8988T (cell line): ENCODE results near the gene MPL.
A peak's percentile ranks its signal among the peaks of the same experiment; 100 is the strongest.
"Not testable (repeated sequence)": the region's sequence is repeated elsewhere in the genome, so short reads cannot be mapped to it uniquely, and the experiment has no call there.

ENCODE experiments used
- DNase-seq: peaks from one replicate; pipeline ENCODE4 v3.0.0; 2011

MPL gene

DNA sequence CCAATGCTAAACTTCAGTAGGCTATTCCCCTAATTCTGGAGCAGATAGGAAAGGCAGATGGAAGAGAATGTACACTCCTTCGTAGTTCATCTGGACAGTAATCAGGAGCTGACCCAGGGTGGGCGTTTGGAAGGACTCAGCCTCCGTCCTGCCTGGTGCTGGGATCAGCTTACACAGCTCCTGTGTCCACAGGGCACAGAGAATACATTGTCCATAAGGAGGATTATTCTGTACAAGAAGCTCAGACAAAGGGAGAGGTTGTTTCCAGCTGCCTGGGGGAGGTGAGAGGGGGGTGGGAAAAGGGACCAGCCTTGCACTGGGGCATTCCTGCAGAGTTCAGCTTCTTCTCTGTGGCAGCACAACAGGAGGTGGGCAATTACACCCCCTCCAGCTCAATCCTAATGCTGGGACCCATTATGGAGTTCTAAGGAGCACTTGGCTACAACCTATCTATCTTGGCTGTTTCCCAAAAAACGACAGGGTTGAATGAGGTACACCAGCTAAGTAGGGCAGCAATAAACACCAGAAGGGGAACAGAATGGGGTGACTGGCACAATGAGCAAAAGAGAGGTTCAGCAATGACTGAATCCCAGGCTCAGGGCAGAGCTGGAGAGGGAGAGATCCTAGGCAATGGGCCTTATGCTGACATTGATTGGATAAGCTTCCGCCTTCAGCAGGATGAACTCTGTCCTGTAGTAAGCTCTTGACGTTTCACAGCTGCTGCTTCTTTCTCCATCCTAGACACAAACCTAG lies 44.6 kb downstream of the MPL start:
- DNase-seq: no peak

DNA sequence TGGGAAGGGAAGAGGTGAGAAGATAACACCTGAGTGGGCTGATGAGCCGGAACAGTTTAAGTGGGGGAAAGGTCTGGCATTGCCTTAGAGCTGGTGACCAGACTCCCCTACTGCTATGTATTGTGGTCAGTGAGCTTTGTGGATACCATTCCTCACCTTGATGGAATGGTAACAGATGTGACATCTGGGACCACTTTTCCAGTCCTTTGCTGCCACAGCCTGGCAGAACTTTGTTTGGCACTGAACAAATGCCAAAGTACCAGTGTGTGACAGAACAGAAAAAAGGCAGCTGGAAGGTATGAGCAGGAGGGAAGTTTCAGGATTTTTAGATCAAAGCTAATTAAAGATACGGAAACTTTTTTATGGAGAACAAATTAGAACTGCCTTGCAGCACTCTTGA lies 45.8 kb downstream of the MPL start:
- DNase-seq: no peak

DNA sequence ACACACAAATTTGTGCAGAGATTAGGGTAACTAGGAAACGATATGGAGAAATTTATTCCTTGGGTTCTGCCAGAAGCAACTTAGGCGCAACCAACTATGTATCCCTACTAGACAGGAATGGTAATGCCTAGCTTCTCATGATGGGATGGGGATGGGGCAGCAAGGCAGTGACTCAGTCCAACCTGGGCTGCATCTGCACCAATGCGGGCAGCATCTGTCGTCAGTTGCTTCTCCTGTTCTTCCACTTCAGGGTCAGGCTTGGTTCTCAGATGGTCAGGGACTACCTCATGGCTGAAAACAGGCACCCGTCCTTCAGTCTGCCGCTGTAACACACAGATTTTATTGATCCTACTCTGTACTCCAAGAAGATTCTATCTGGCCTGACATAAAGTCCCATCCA lies 49.1 kb downstream of the MPL start:
- DNase-seq: no peak

DNA sequence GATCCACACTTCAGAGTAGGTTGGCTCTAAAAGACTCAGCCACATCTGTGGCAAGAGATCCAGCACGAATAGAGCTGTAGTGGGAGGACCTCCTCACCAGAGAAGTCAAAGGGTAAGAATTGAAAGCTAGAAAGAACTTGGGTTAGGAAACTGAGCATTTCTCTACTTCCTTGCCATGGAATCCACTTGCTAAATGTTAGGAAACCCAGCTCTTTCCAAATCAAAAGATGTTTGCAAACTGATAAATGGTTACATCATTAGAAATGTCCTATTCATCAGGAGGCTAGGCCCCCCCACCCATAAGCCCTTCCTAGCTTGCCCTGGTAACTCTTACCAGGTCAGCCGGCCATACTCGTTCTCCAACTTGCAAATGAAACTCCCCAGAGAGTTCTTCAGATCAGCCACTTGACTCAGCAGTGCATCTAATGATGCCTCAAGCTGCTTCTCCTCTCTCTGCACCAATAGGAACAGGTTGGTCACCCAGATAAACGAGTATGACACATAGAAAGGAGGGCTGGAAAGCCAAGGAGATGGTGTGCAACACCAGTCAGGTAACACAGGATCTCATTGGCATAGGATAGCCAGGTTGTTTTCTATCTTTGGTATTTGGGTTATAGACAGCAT lies 50.5 kb downstream of the MPL start:
- DNase-seq: no peak

DNA sequence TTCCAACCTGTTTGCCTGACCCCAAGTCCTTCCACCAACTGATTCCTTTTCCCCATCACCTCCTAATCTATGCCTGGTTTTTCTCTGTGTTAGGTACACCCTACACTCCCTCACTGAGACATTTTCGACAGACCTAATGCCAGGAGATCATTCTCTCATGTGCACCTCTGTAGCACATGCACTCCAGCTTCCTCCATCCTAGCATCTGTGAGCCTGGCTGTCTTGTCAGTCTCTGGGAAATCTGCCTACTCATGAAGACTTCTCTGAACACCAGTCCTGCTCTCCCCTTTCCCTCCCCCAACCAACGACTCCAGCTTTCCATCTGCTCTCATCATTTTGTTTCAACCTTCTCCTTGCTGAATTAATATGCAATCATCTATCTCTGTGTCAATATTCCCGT lies 51.0 kb downstream of the MPL start:
- DNase-seq: no peak

DNA sequence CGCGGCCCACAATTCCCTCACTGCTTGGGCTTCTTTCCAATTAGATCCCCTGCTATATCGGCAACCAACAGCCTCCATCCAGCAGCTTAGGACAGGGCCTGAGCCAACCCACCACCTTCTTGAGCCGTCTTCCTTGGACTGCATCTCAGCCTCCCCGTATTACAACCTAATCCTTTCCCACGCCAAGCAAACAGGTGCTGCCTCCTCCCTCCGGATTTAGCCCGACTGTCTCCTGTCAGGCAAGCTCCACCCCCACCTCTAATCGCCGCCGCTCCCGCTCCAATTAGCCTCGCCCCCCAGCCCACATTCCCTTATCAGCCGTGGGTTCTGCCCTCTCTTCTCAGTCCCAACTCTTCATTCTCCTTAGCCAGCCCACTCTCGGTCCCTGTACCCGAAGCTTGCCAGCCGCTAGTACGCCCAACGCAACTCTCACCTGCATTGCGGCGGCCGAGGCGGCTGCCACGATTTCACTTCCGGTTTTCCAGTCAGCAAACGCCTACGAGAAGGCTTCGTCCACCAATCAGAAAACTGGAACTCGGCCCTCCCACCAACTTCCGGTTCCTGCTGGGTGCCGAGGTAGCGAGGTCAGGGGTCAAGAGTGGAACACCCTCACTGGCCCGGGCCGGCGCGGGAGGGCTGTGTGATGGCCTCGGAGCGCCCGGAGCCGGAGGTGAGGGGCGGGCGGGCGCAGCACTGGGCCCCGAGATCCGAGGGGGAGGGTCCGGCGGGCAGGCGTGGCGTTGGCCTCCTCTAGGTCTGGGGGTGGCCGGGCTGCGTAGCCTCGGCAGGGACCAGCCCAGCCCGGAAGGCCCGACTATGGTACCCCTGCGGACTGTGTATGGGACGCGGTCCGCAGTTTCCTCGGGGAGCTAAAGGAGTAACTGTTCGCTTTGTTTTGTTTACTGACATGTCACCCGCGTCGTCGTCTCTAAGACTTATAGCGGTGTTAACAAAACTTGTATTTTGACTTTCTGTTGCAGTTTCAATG lies 52.0 kb downstream of the MPL start, which contains the start of the genes MED8 and SZT2:
Gene MED8 (minus strand): TSS at position 475 of the 988 bp plus-strand sequence. CDS start 36 bp downstream, at position 439.
Gene SZT2 (plus strand): TSS at position 574 of the 988 bp plus-strand sequence. CDS start 70 bp downstream, at position 644.
- peak; percentile 80 for DNase-seq

DNA sequence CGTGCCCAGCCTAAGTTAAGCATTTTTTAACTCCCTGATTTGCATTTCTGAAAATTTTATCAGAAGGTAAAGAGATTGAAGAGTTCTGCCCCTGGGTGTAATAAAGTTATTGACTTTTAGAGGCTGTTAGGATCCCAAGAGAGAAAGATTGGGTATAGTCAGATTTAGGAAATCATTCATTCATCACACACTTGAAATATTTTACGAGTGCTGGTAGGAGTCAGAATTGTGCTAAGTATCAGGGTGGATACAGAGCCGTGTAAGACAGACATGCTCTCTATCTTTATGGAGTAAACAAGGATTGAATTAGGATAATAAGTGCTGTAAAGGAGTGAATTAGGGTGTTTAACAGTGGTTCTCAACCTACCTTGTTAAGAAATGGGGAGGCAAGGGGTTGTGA lies 55.1 kb downstream of the MPL start:
- no peak for DNase-seq

DNA sequence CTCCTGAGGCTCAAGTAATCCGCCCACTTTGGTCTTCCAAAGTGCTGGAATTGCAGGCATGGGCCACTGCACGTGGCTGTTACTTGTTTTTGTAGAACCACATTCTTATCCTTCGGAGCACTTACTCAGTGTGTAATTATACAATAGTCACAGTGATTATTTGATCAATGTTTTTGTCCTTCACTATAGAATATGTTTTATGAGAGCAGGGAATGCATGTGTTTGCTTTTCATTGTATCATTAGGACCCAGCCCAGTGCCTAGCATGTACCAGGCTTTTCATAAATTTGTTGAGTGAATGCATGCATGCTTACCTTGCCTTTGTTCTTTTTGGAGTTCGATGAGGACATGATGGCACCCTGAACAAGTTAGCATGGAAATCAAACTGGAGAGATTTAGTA lies 57.9 kb downstream of the MPL start:
- DNase-seq: no peak

DNA sequence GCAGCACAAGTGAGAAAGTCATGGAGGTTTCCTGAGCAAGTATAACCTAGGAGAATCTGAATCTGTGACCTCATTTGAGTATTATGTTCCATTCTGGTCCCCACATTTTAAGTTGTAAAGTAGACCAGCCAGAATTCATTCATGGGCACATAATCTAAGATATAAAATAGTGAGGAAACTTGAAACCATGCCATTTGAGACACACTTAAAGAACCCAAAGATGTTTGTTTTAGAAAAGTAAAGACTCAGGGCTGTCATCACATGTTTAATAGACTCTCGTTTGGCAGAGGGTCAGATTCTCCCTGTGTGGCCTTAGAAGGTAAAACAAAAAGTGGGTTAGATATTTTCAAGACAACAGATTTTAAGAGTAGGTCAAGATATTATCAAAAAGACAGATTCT lies 58.4 kb downstream of the MPL start:
- DNase-seq: no peak

DNA sequence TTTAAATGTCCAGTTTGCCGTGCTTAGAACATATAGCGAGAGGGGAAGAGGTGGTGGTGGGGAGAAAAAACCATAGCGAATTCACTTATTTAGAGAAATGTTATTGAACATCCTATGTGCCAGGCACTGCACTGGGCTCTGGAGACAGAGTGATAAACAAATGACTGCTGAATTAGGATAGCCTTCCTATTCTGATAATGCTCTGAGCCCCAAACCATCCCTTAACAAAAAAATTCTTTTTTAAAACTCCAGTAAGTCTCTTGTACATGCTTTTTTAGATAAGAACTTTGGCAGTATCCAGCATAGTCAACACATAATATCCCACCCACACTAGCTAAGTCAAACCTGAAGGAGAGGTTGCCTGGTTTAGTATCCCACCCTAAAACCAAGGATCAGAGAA lies 60.6 kb downstream of the MPL start:
- no peak for DNase-seq

DNA sequence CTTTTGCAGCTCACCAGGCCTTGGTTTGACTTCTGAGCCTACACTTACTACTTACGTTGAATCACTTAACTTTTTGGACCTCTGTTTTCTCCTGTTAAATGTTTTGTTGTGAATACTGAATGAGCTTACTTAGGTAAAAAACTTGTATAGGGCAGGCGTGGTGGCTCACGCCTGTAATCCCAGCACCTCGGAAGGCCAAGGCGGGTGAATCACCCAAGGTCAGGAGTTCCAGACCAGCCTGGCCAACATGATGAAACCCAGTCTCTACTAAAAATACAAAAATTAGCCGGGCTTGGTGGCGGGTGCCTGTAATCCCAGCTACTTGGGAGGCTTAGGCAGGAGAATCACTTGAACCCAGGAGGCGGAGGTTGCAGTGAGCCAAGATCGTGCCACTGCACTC lies 62.8 kb downstream of the MPL start:
- not testable (repeated sequence) for DNase-seq

DNA sequence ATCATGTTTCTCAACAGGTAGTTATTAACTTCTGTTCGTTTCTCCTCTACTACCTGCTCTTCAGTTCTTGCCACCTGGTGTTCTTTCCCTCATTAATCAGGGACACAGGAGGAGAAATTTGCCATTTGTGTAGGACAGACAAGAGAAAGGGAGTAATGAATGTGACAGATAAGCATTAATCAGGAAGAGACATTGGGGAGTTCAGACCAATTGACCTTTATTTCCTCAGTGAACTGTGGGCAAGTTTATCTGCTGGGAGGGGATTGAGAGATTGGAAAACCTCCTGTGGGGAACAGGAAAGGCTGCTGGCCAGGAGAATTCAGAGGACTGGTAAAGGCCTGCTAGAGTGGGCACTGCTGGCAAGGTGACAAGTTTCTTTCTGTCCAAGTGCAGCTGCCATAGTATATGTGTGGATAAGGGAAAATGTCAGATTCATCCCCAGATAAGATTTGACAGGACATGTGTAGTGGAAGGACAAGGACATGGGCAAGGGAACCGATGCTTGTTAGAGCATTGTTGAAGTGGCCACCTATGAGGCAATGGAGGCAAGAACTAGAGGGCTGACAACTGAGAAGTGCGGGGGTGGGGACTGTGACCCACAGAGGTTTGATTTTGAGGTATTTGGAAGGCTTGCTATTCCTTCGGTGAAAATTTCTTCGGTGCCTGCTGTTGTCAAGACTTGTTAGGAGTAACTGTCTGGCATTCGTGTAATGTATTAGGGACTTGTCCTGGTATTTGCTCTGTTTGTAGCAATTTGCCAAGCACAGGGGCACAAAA lies 64.7 kb downstream of the MPL start:
- DNase-seq: no peak
